GM12872 (cell line): ENCODE measurements around the gene RASAL3.
A peak's percentile ranks its signal among the peaks of the same experiment; 100 is the strongest.

Experiments used
- TF ChIP-seq, protein P1 (sequence below): IDR thresholded peaks from 3 replicates; pipeline ENCODE4 v1.5.1; 2011; ENCODE audit warnings: low read depth, mild to moderate bottlenecking, low read length, moderate library complexity; ENCODE audit not compliant: insufficient read depth

RASAL3 gene

DNA sequence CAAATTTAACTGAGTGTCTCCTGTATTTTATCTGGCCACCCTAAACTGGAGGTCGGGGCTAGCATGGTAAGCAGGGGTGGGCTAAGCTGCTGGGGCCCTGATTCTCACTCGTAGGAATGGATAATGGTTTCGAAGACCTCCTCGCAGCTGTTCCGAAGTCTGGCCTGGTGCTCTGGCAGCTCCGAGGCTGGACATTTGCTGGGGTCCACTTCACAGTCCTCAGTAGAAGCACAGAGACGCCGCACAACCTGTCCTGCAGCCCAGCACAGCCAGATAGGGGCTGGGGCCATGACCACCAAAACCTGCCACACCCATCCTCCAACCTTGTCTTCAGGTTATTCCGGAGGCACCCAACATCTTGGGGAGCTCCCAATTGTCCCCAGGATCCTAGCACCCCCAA, 8.3 kb downstream of the RASAL3 start:
- TF ChIP-seq, protein P1, sequence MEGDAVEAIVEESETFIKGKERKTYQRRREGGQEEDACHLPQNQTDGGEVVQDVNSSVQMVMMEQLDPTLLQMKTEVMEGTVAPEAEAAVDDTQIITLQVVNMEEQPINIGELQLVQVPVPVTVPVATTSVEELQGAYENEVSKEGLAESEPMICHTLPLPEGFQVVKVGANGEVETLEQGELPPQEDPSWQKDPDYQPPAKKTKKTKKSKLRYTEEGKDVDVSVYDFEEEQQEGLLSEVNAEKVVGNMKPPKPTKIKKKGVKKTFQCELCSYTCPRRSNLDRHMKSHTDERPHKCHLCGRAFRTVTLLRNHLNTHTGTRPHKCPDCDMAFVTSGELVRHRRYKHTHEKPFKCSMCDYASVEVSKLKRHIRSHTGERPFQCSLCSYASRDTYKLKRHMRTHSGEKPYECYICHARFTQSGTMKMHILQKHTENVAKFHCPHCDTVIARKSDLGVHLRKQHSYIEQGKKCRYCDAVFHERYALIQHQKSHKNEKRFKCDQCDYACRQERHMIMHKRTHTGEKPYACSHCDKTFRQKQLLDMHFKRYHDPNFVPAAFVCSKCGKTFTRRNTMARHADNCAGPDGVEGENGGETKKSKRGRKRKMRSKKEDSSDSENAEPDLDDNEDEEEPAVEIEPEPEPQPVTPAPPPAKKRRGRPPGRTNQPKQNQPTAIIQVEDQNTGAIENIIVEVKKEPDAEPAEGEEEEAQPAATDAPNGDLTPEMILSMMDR = no peak

DNA sequence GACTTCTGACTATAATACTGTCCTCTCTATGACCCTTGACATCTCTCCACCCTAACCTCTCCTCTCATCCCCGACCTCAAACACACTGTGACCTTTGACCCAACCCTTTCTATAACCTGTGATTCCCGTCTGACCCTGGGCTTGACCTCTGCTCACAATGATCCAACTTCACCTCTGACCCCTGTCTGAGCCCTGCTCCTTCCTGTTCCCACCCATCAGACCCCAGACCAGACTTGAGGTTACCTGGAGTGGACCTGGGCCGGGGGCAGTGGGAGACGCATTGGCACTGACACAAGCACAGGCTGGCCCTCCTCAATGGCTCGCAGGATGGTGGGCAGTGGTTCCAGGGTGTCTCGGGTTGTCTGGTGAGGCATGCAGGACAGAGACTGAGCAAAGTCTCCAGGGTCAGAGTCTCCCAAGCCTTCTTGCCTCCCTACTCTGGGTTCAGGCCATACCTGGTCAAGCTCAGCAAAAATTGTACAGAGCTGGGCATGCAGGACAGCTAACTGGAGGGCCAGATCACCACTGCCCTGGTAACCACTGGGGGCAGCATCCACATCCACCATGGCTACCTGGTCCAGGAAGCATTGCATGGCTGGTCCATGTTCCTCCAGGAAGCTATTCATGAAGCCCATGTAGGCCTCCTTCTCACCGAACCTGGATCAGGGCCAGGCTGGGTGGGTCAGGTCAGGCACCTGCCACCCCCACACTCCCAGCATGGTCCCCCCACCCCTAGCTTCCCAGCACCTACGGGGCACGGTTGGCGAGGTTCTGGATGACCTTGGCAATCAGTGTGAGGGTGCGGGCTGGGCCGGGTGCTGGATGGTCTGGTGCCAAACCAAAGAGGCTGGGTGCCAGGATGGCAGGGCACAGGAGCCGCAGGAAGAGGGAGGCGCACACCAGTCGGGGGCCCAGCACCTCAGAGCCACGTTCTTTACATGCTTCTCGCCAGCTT, 10.2 kb downstream of the RASAL3 start:
- TF ChIP-seq, protein P1 = peak; percentile 44; the same call in 2 of the 3 replicates

DNA sequence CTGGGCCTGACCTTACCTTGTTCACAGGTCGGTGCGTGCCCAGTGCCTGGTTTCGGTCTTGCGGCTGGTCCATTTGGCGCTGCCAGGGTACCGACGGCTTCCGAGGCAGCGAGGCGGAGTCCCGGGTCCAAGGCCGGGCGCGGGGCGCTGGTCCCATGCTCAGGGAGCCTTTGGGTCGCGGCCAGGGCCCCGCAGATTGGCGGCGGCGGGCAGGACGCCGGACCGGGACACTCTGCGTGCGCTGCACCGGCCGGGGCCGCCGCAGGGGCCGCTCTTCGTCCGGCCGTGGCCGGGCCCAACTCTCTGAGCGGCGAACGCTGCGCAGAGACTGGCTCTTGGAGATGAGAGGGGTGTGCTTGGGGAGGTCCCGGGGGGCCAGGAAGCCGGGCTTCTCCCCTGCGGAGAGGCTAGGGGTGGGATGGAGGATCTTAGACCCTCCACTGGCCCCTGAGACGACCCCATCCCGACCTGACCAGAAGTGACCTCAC, 11.2 kb downstream of the RASAL3 start:
- TF ChIP-seq, protein P1 = no peak

DNA sequence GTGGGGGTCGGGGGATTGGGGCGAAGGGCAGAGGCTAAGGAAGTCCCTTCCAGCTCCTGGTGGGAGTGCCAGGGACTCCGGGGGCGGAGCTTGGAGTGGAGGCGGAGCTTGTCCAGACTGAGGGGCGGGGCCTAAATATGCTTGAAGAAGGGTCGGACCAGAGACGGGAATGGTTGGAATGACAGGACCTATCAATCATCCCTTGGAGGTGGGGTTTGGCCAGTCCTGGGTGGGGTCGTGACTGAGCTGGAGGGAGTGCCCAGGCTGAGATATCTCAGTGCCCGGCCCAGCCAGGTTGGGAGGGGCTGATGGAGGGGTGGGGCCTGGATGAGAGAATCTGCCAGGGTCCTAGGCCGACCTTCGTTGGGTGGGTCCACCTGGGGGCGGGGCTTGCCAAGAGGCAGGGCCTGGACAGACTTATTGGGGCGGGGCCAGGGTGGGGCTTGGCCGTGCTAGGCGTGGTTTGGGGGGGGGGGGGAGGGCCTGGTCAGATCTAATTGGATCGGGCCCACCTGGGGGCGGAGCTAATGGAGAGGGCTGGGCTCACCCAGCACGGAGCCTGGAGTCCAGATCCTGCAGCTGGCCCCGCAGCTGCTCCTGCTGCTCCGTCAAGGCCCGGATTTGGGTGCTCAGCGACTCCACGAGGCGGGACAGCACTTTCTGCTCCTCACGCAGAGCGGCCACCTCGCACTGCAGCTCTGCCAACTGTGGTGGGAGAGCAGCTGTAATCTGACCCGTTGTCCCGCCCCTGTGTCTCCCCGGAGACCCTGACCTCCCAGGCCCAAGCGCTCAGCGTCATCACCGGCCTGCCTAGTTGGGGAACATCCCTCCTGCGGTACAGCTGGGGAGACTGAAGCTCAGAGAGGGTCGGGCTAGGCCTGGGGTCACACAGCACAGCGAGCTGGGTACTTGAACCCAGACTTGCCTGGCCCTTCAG, 12.0 kb downstream of the RASAL3 start:
- TF ChIP-seq, protein P1 = no peak

DNA sequence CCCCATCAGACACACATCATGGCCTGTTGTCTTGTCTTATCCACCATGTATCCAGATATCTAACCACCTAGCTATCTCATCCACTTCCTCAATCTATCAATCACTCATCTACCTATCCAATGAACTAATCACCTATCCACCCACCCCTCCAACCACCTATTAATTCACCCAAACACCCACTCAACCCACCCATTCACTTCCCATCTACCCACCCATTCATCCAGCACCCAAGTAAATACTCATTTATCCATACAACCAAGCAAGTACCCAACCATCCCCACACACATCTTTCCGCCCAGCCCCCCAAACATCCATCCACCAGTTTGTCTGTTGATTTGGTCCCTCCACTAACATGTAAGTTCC, 13.8 kb downstream of the RASAL3 start:
- TF ChIP-seq, protein P1 = no peak

DNA sequence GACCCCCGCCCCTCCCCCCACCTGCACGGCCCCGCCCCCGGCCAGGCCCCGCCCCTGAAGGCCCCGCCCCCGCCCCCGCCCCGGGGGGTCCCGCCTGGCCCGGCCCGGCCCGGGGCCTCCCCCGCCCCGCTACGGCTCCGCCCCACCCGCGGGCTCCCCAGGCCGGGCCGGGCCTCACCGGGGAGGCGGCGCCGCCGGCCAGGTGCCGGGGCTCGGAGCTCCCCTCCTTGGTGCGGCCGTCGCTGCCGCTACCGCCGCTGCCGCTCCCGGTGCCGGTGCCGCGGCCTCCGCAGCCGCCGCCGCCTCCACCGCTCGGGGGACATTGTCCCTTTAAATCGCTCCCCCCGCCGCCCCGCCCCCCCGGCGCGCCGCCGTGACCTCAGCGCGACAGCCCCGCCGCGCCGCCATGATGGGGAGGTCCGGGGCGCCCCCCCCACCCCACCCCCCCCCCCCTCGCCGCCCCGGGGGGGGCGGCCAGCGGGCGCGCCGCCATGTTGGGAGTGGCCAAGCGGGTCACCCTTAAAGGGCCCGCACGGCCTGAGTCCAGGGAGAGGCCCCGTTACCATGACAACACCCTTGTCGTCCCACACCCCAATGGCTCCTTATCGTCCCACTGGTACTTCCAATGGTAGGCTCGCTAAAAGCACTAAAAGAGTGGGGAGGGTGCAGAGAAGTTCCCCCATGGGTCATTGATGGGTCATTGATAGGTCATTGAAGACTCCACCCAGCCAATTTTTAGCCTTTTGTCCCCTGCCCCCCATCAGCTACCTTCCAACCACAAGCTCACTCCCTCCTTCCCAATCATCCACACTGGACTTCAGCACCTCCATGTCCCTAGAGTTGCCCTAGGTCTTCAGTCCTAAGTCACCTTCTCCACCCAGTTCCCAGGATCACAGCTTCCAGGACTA, 14.5 kb downstream of the RASAL3 start, which contains the start of gene WIZ:
Gene WIZ (minus strand): TSS at position 337 of the 908 bp plus-strand sequence. CDS start 1,649 bp downstream, outside the sequence.
- TF ChIP-seq, protein P1 = no peak
